Measurements from ENCODE around the gene P2RY1.

P2RY1 gene

GRCh38 chr3:152879130-152879789 lies 44.3 kb downstream of the P2RY1 start:
- H3K4me3 ChIP-seq (ENCODE audit: low read depth, low read length): no peak overlapping the region
- TF ChIP-seq, protein P1, sequence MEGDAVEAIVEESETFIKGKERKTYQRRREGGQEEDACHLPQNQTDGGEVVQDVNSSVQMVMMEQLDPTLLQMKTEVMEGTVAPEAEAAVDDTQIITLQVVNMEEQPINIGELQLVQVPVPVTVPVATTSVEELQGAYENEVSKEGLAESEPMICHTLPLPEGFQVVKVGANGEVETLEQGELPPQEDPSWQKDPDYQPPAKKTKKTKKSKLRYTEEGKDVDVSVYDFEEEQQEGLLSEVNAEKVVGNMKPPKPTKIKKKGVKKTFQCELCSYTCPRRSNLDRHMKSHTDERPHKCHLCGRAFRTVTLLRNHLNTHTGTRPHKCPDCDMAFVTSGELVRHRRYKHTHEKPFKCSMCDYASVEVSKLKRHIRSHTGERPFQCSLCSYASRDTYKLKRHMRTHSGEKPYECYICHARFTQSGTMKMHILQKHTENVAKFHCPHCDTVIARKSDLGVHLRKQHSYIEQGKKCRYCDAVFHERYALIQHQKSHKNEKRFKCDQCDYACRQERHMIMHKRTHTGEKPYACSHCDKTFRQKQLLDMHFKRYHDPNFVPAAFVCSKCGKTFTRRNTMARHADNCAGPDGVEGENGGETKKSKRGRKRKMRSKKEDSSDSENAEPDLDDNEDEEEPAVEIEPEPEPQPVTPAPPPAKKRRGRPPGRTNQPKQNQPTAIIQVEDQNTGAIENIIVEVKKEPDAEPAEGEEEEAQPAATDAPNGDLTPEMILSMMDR (IDR thresholded peaks at IDR 0.05; ENCODE audit: low read depth, low read length): no peak

GRCh38 chr3:152879790-152880174 lies 44.9 kb downstream of the P2RY1 start:
- TF ChIP-seq, protein P1 (IDR thresholded peaks at IDR 0.05; ENCODE audit: low read depth, low read length): no peak

GRCh38 chr3:152885076-152885475 lies 50.1 kb downstream of the P2RY1 start:
- TF ChIP-seq, protein P1 (IDR thresholded peaks at IDR 0.05; ENCODE audit: low read depth, low read length): no peak
- no peak overlapping the region for H3K4me3 ChIP-seq (ENCODE audit: low read depth, low read length)

More at GRCh38 chr3:152879790-152880174, 44.9 kb downstream of the P2RY1 start:
- H3K4me3 ChIP-seq (ENCODE audit: low read depth, low read length): no peak overlapping the region

Data from WI38 (cell line).